GM23248 (cell line): ENCODE measurements around the gene PGLYRP3. TPM values are rescaled to one million over a fixed set of nuclear protein-coding genes. Genes with fewer than 3 reads are reported as not detected.

Experiments
- DNase-seq: peaks from one replicate; pipeline ENCODE4 v3.0.0-alpha.2; 2015
- H2AFZ ChIP-seq: fragments of 200-600 bp; sonication (generic); 2 replicates; pipeline ENCODE4 v1.6.1; 2016; ENCODE audit warnings: antibody characterized with exemption
- H3F3A ChIP-seq: fragments of 200-600 bp; sonication (generic); 2 replicates; pipeline ENCODE4 v1.6.1; 2016; ENCODE audit warnings: mild to moderate bottlenecking, antibody characterized with exemption, mixed run types; ENCODE audit not compliant: insufficient read depth
- H3K27ac ChIP-seq: fragments of 200-600 bp; sonication (generic); 2 replicates; pipeline ENCODE4 v1.5.1; 2016; ENCODE audit warnings: mild to moderate bottlenecking
- H3K27me3 ChIP-seq: fragments of 200-600 bp; sonication (generic); replicated peaks from 2 replicates; pipeline ENCODE4 v1.6.1; 2016; ENCODE audit warnings: mild to moderate bottlenecking; ENCODE audit not compliant: insufficient read depth
- H3K36me3 ChIP-seq: fragments of 200-600 bp; sonication (generic); 2 replicates; pipeline ENCODE4 v1.6.1; 2016; ENCODE audit warnings: low read depth, mild to moderate bottlenecking
- H3K4me1 ChIP-seq: fragments of 200-600 bp; sonication (generic); 2 replicates; pipeline ENCODE4 v1.6.1; 2016; ENCODE audit warnings: mild to moderate bottlenecking; ENCODE audit not compliant: insufficient read depth
- H3K4me2 ChIP-seq: fragments of 200-600 bp; sonication (generic); one replicate; pipeline ENCODE4 v1.6.1; 2016; ENCODE audit warnings: mild to moderate bottlenecking; ENCODE audit not compliant: unreplicated experiment
- H3K4me3 ChIP-seq: fragments of 200-600 bp; sonication (generic); 2 replicates; pipeline ENCODE4 v1.5.1; 2016; ENCODE audit warnings: mild to moderate bottlenecking
- H3K79me2 ChIP-seq: fragments of 200-600 bp; sonication (generic); 2 replicates; pipeline ENCODE4 v1.6.1; 2016; ENCODE audit warnings: mild to moderate bottlenecking; ENCODE audit not compliant: insufficient read depth
- H3K9ac ChIP-seq: fragments of 200-600 bp; sonication (generic); 2 replicates; pipeline ENCODE4 v1.6.1; 2016; ENCODE audit warnings: mild to moderate bottlenecking
- H3K9me2 ChIP-seq: fragments of 200-600 bp; sonication (generic); 2 replicates; pipeline ENCODE4 v1.6.1; 2016; ENCODE audit warnings: mixed run types, mild to moderate bottlenecking, moderate library complexity; ENCODE audit not compliant: insufficient read depth
- H3K9me3 ChIP-seq: fragments of 200-600 bp; sonication (generic); one replicate; pipeline ENCODE4 v1.6.1; 2017; ENCODE audit warnings: low read depth
- H4K20me1 ChIP-seq: fragments of 200-600 bp; sonication (generic); 2 replicates; pipeline ENCODE4 v1.6.0; 2016; ENCODE audit not compliant: insufficient read depth
- EZH2 ChIP-seq: fragments of 200-600 bp; sonication (generic); IDR thresholded peaks from 2 replicates; pipeline ENCODE4 v1.6.1; 2018; ENCODE audit warnings: antibody characterized with exemption, mild to moderate bottlenecking; ENCODE audit not compliant: insufficient read depth, poor library complexity, severe bottlenecking
- EZH2phosphoT487 ChIP-seq: fragments of 200-600 bp; sonication (generic); IDR thresholded peaks from 2 replicates; pipeline ENCODE4 v1.6.1; 2018; ENCODE audit warnings: antibody characterized with exemption, moderate library complexity, mild to moderate bottlenecking, low read depth; ENCODE audit not compliant: insufficient read depth
- WGBS, 2 experiments: methylation state at CpG; one replicate each; pipeline ENCODE4 v1.1.6; 2015 to 2017; ENCODE audit warnings: low lambda C conversion rate in 2 of 2, low coverage in 1 of 2; ENCODE audit errors: missing lambda C conversion rate in 2 of 2; 5-methylcytosine and 5-hydroxymethylcytosine counted together
- in situ Hi-C: fragments of 300-500 bp; cut with MboI; formaldehyde crosslinking; loops from 2 replicates; pipeline ENCODE4 v1.15.0; 2020
- polyA plus RNA-seq: library from polyadenylated mRNA; unstranded; fragments of >200 nt; fragmentation: Nextera tagmentation; extraction: Ambion mirVana; gene quantifications from 2 replicates; pipeline ENCODE4 v1.2.1, GENCODE V29; 2016
- total RNA-seq: library from RNA; depleted of rRNA; stranded (reverse); fragments of >200 nt; shearing (Covaris generic); gene quantifications from 2 replicates; pipeline ENCODE4 v1.2.3, GENCODE V29; 2014

PGLYRP3 gene
- total and polyA plus RNA-seq, 2 experiments from 2014 or later, result not detected

DNA sequence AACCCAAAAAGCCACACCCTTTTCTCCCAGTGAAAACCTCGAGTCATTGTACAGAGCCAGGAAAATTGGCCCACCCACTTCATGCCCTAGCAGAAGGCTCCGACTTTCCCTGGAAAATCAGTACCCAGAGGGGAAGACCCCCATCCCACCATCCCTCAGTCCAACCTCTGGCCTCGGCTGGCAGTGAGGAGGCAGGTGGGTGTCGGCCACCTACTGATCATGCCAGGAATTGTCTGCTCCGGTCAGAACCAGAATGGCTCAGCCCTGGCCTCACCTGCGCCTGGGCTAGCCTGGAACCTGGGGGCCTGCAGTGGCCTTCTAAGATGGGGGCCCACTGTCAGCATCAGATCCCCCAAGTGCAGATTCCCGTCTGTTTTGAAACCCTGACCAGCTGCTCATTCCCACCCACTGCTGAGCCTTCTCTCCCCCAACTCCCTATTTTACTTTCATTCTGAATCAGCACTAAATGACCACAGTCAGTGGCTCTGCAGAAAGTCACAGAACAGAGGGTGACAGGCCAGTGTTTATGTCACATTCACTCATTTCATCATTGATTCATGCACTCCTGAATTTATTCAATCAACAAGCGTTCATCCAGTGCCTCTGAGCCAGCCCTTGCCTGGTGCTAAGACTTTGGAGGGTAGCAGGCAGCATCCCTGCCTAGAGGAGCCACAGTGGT, 41.9 kb upstream of the PGLYRP3 start:
- Histone ChIP-seq H3K36me3 (no peaks in the 10 kb centered on the region), H3K27ac (no peak overlapping the region), H3K4me2 (no peak overlapping the region), H3K4me3 (no peak overlapping the region), H3K27me3 (peaks cover 23% of the 10 kb centered on the region), H3K4me1 (no peaks in the 10 kb centered on the region), H3K9me3 (no peaks in the 10 kb centered on the region), H4K20me1 (no peaks in the 10 kb centered on the region), H3K9ac (no peak overlapping the region), H3F3A (no peaks in the 10 kb centered on the region), H2AFZ (no peak overlapping the region), H3K9me2 (no peaks in the 10 kb centered on the region), H3K79me2 (no peaks in the 10 kb centered on the region)
- DNase-seq, result no peak
- TF ChIP-seq EZH2phosphoT487 (no peak), EZH2 (no peak)
- WGBS, 2 experiments, result 51 to 57% methylated on average over 8 of the region's 8 CpGs
- in situ Hi-C loops, result loop anchor here (25.0 kb wide), 1 partner anchor 383 kb away; the partner anchor contains the start of gene INTS3

DNA sequence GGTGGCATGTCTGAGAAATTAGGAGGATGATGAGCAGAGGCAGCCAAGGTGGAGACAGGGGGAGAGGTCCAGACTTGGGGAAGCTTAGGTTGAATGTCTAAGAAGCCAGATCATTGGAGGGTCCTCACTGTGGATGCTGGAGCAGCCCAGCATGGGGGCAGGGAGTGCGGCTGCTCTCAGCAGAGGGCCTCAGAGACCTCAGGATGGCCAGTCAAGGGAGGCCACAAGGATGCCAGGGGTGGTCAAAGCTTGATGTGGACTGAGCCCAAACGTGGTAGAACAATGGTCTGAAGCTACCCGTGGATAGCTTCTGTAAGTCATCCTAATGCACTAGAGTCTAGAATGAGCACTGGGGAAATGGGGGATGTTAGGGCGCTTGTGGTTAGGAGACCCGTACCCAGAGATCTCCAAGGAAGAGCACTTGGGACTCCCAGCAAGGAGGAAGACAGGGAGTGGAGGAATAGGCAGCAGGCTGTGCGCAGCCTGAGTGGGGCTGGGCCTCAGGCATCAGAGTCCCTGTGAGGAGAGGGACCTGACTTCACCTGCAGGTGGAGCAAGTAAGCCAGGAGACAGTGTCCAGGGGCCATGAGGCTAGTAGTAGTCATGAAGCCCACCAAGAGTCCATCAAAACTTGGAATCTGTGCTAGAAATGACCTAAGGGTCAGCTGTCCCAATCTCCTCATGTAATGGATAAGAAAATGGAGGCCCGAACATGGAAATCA, 40.6 kb upstream of the PGLYRP3 start:
- 54 to 61% methylated on average over 7 of the region's 7 CpGs for WGBS, 2 experiments

DNA sequence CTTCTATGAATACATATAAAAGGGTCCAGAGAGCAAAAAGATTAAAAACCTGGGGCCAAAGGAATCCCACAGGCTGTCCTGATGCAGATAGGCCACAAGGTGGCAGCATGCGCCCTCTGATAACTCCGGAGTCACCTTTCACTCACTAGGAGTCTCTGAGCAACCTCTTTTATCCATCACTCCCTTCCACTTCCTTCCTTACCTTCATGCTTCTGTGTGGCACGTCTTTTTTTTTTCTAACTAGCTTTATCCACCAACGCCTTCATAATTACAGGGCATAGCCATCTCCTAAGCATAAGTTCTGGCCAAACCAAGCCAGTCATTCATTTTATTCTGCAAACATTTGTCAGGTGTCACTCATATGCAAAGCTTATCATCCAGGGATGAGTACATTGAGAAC, 39.8 kb upstream of the PGLYRP3 start:
- Histone ChIP-seq H3K9ac (no peak overlapping the region), H3K27ac (no peak overlapping the region), H2AFZ (no peak overlapping the region), H3K4me3 (no peak overlapping the region), H3K4me2 (no peak overlapping the region), H3K4me1 (no peaks in the 10 kb centered on the region), H3K9me3 (no peaks in the 10 kb centered on the region), H3K79me2 (no peaks in the 10 kb centered on the region), H3K27me3 (peaks cover 32% of the 10 kb centered on the region), H3K9me2 (no peaks in the 10 kb centered on the region), H3F3A (no peaks in the 10 kb centered on the region), H4K20me1 (no peaks in the 10 kb centered on the region), H3K36me3 (no peaks in the 10 kb centered on the region)
- peak; percentile 81 for DNase-seq
- WGBS, 2 experiments, result 0 to 1% methylated on average over 4 of the region's 4 CpGs
- TF ChIP-seq EZH2phosphoT487, result no peak
- TF ChIP-seq EZH2, result no peak
- in situ Hi-C loops, result loop anchor here (25.0 kb wide), 1 partner anchor 385 kb away; the partner anchor contains the start of gene INTS3

More for the DNA sequence above, 40.6 kb upstream of the PGLYRP3 start:
- Histone ChIP-seq H2AFZ (no peak overlapping the region), H3K9me3 (no peaks in the 10 kb centered on the region), H3K4me2 (no peak overlapping the region), H3K9me2 (no peaks in the 10 kb centered on the region), H3K79me2 (no peaks in the 10 kb centered on the region), H3K9ac (no peak overlapping the region), H3K4me1 (no peaks in the 10 kb centered on the region), H3K36me3 (no peaks in the 10 kb centered on the region), H3K27me3 (peaks cover 32% of the 10 kb centered on the region), H3K4me3 (no peak overlapping the region), H3K27ac (no peak overlapping the region), H4K20me1 (no peaks in the 10 kb centered on the region), H3F3A (no peaks in the 10 kb centered on the region)
- peak; percentile 23 for DNase-seq
- in situ Hi-C loops, result loop anchor here (25.0 kb wide), 1 partner anchor 384 kb away; the partner anchor contains the start of gene INTS3
- TF ChIP-seq EZH2phosphoT487 (no peak), EZH2 (no peak)

DNA sequence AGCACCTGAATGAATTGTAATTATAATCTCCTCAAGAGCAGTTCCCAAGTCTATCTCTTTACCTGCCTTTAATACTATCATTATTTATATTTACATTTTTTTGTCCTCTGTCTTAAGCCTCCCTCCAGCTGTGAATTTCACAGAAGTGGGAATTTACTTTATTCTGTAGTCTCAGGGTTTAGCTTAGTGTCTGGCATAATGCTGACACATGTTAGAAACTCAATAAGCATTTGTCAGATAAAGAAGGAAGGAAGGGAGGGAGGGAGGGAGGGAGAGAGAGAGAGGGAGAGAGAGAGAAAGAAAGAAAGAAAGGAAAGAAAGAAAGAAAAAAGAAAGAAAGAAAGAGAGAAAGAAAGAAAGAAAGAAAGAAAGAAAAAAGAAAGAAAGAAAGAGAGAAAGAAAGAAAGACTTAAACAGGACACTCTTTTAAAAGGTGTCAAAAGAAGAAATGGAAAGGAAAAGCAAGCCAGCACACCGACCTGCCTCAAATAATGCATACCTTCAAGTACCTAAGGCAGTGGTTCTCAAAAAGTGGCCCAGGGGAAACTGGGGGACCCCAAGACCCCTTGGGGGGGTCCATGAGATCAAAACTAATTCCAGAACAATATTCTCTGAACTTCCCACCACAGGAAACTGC, 37.7 kb upstream of the PGLYRP3 start:
- DNase-seq, result no peak
- Histone ChIP-seq H3K27ac (no peak overlapping the region), H3F3A (no peaks in the 10 kb centered on the region), H3K79me2 (no peaks in the 10 kb centered on the region), H3K4me3 (no peak overlapping the region), H2AFZ (no peak overlapping the region), H3K9ac (no peak overlapping the region), H3K27me3 (peaks cover 40% of the 10 kb centered on the region), H3K4me1 (no peaks in the 10 kb centered on the region), H4K20me1 (no peaks in the 10 kb centered on the region), H3K4me2 (no peak overlapping the region), H3K9me3 (no peaks in the 10 kb centered on the region), H3K36me3 (no peaks in the 10 kb centered on the region), H3K9me2 (no peaks in the 10 kb centered on the region)
- TF ChIP-seq EZH2, result no peak
- in situ Hi-C loops, result loop anchor here (25.0 kb wide), 1 partner anchor 387 kb away; the partner anchor contains the start of gene INTS3
- WGBS, 2 experiments, result 0 to 9% methylated on average over 1 of the region's 1 CpG
